ENCODE results near the gene DIS3L2.

- no peak for TF ChIP-seq POLR2A (IDR thresholded peaks at IDR 0.05; ENCODE audit: low read length)
- TF ChIP-seq GATA1 (IDR thresholded peaks at IDR 0.05; ENCODE audit: low read depth, low read length), result no peak
These were observed 368.8 kb downstream of the DIS3L2 start for GRCh38 chr2:232330068-232330999.

Data from erythroblast (primary cell).